ENCODE results near the gene AMBP. TPM values are rescaled to one million over a fixed set of nuclear protein-coding genes. Genes with fewer than 3 reads are reported as not detected.

AMBP gene
- polyA plus RNA-seq, 6 donors from 2014 or later, result not detected

- H3K36me3 Mint-ChIP-seq, result no peaks in the 10 kb centered on the region
- ATAC-seq (ENCODE audit: low read depth in 2 of 2) (no peak), DNase-seq (no peak)
- H3K4me1 Mint-ChIP-seq, result no peaks in the 10 kb centered on the region
- peaks cover 11 to 29% (median 23%) of the 10 kb centered on the region in 3 donors for H3K27me3 Mint-ChIP-seq
- no peak overlapping the region for H3K4me3 Mint-ChIP-seq
- H3K9me3 Mint-ChIP-seq, result peaks cover 0 to 5% (median 0%) of the 10 kb centered on the region in 7 donors
- H3K27ac Mint-ChIP-seq, result no peak overlapping the region
Observed at GRCh38 chr9:114071197-114071795, 6.8 kb downstream of the AMBP start.

GRCh38 chr9:114070188-114071103, 7.7 kb downstream of the AMBP start:
- Mint-ChIP-seq H3K9me3 (peaks cover 0 to 5% (median 0%) of the 10 kb centered on the region in 7 donors), H3K27me3 (peaks cover 8 to 23% (median 20%) of the 10 kb centered on the region in 3 donors), H3K36me3 (no peaks in the 10 kb centered on the region), H3K4me3 (no peak overlapping the region), H3K27ac (no peak overlapping the region), H3K4me1 (no peaks in the 10 kb centered on the region)
- ATAC-seq (ENCODE audit: low read depth in 2 of 2), result no peak
- no peak for DNase-seq

DNA sequence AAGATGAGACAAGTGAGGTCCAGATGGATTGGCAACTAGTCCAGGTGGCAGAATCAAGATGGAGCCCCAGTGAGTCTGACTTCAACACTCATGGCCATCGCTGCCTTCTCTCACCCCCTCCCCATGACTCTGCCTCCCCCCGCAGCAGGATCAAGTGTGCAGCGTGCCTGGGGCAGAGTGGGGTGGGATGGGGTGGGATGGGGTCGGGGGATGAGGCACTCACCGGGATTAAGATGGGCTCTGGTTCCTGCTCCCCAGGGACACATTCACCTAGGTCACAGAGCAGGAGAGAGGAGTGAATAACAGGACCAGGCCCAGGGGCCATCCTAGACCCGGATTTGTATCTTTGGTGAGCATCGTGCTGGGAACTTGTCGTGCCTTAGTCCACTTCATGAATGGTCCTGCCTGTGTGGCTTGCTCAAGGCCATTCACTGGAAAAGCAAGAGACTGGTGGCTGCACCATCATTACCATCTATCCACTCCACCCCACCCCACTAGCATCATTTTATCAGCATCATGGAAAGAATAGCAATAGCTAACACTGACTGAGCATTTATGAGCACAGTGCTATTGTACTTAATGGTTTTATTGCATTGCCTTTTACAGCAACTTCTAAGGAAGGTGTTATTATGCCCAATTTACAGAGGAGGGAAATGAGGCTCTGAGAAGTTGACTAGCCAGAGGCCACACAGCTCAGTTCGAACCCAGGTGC, 8.5 kb downstream of the AMBP start:
- H3K36me3 Mint-ChIP-seq, result no peaks in the 10 kb centered on the region
- DNase-seq (no peak), ATAC-seq (ENCODE audit: low read depth in 2 of 2) (no peak)
- no peaks in the 10 kb centered on the region for H3K4me1 Mint-ChIP-seq
- H3K27ac Mint-ChIP-seq, result no peak overlapping the region
- no peak overlapping the region for H3K4me3 Mint-ChIP-seq
- peaks cover 0 to 5% (median 0%) of the 10 kb centered on the region in 7 donors for H3K9me3 Mint-ChIP-seq
- H3K27me3 Mint-ChIP-seq, result peaks cover 5 to 17% (median 16%) of the 10 kb centered on the region in 3 donors

DNA sequence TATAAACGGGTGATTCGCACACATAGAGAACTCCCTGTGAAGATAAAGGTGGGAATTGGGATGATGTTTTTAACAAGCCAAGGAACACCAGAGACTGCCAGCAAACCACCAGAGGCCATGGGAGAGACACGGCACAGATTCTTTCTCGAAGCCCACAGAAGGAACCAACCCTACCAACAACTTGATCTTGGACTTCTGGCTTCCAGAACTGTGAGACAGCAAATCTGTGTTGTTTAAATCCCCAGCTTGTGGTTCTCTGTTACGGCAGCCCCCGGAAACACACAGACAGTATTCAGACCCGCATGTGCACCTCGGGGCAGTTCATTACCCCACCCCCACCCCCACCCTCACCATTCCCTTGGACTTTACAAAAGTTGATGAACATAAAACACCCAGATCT, 12.8 kb downstream of the AMBP start:
- H3K4me3 Mint-ChIP-seq, result peak overlapping the region in 1 of 8 donors; percentile 10
- peaks cover 0 to 2% (median 0%) of the 10 kb centered on the region in 7 donors for H3K9me3 Mint-ChIP-seq
- H3K27ac Mint-ChIP-seq, result no peak overlapping the region
- H3K4me1 Mint-ChIP-seq, result peaks cover 0 to 10% (median 2%) of the 10 kb centered on the region in 3 donors
- H3K36me3 Mint-ChIP-seq, result peaks cover 0 to 4% of the 10 kb centered on the region in 2 donors
- ATAC-seq (ENCODE audit: low read depth in 2 of 2) (no peak), DNase-seq (no peak)
- H3K27me3 Mint-ChIP-seq, result peaks cover 0 to 15% (median 15%) of the 10 kb centered on the region in 3 donors

DNA sequence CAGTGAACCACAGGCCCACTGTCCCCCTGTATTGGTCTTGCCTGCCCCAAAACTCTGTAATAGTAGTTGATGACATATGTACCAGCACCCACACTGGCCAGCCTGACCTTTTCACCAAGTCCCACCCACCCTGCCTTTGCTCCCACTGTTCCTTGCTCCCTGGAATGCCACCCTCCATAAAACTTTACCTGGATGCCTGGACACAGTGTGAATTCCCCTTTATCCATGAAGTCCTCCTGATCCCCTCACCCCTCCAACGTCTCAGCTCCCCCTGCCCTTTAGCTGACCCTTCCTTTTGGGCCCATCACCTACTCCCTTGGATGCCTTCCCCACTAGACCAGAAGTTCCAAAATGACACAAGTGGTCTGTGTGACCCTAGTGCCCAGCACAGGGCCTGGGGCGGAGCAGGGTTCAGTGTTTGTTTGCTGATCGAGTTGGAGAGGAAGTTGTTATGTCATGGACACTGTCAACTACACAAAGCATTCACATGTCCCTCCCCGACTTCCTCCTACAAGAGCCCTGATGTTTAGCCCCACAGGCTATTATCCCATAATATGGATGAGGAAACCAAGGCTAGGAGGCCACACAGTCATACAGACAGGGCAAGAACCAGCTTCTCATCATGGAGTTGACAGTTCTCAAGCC, 16.1 kb downstream of the AMBP start:
- no peak for ATAC-seq (ENCODE audit: low read depth in 2 of 2)

DNA sequence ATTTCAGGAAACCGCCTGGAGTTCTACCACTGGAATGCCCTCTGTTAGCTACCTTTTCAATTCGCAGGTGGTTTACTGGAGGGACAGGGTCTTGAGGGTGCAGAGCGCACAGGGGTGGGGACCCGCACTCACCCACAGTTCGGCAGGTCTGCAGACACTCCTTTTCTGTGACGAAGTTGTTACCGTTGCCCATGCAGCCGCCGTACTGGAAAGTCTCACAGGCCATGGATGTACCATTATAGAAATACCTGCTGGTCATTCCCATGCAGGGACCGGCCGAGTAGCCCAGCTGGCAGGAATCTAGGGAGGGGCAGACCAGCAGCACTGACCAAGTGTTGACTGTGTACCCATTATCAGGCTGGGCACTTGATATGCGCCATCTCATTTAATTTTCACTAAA, 16.8 kb downstream of the AMBP start:
- Mint-ChIP-seq H3K4me3 (no peak overlapping the region), H3K4me1 (peaks cover 10 to 26% (median 12%) of the 10 kb centered on the region in 3 donors), H3K27me3 (peaks cover 0 to 11% (median 10%) of the 10 kb centered on the region in 3 donors), H3K36me3 (peaks cover 0 to 4% of the 10 kb centered on the region in 2 donors), H3K27ac (peak overlapping the region in 1 of 6 donors; percentile 34), H3K9me3 (peaks cover 0 to 2% (median 0%) of the 10 kb centered on the region in 7 donors)
- DNase-seq (no peak), ATAC-seq (ENCODE audit: low read depth in 2 of 2) (no peak)

More for the DNA sequence above, 16.1 kb downstream of the AMBP start:
- DNase-seq, result no peak
- no peak overlapping the region for H3K4me3 Mint-ChIP-seq
- H3K4me1 Mint-ChIP-seq, result peaks cover 9 to 26% (median 10%) of the 10 kb centered on the region in 3 donors
- no peak overlapping the region for H3K27ac Mint-ChIP-seq
- peaks cover 0 to 15% (median 15%) of the 10 kb centered on the region in 3 donors for H3K27me3 Mint-ChIP-seq
- peaks cover 0 to 2% (median 0%) of the 10 kb centered on the region in 7 donors for H3K9me3 Mint-ChIP-seq
- peaks cover 0 to 4% of the 10 kb centered on the region in 2 donors for H3K36me3 Mint-ChIP-seq

DNA sequence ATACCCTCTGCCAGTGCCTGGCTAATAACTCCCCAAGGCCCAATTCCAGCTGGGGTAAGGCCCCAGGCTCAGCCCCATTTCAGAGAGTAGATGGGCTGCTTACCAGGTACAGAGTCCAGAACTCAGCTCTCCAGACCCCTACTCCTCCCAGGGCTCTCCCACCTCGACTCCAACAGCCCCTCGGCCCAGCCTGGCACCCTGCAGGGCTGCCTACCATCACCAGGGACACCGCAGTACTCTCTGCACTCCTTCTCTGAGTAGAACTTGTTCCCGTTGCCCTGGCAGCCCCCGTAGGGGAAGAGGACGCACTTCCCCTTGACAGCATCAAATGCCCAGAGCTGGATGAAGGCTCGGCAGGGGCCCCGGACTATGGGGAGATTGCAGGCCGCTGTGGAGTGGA, 17.4 kb downstream of the AMBP start:
- H3K27me3 Mint-ChIP-seq, result peaks cover 0 to 7% (median 5%) of the 10 kb centered on the region in 3 donors
- peaks cover 0 to 4% of the 10 kb centered on the region in 2 donors for H3K36me3 Mint-ChIP-seq
- ATAC-seq (ENCODE audit: low read depth in 2 of 2) (no peak), DNase-seq (no peak)
- H3K9me3 Mint-ChIP-seq, result peaks cover 0 to 2% (median 0%) of the 10 kb centered on the region in 7 donors
- no peak overlapping the region for H3K27ac Mint-ChIP-seq
- H3K4me1 Mint-ChIP-seq, result peaks cover 10 to 26% (median 17%) of the 10 kb centered on the region in 3 donors
- peak overlapping the region in 1 of 8 donors; percentile 22 for H3K4me3 Mint-ChIP-seq

GRCh38 chr9:114060070-114060469, 18.0 kb downstream of the AMBP start:
- Mint-ChIP-seq H3K4me1 (peaks cover 10 to 26% (median 17%) of the 10 kb centered on the region in 3 donors), H3K27me3 (peaks cover 0 to 7% (median 5%) of the 10 kb centered on the region in 3 donors), H3K27ac (peak overlapping the region in 1 of 6 donors; percentile 78), H3K9me3 (peaks cover 0 to 2% (median 0%) of the 10 kb centered on the region in 7 donors), H3K4me3 (no peak overlapping the region), H3K36me3 (peaks cover 0 to 4% of the 10 kb centered on the region in 2 donors)
- DNase-seq, result no peak
- ATAC-seq (ENCODE audit: low read depth in 2 of 2), result no peak

DNA sequence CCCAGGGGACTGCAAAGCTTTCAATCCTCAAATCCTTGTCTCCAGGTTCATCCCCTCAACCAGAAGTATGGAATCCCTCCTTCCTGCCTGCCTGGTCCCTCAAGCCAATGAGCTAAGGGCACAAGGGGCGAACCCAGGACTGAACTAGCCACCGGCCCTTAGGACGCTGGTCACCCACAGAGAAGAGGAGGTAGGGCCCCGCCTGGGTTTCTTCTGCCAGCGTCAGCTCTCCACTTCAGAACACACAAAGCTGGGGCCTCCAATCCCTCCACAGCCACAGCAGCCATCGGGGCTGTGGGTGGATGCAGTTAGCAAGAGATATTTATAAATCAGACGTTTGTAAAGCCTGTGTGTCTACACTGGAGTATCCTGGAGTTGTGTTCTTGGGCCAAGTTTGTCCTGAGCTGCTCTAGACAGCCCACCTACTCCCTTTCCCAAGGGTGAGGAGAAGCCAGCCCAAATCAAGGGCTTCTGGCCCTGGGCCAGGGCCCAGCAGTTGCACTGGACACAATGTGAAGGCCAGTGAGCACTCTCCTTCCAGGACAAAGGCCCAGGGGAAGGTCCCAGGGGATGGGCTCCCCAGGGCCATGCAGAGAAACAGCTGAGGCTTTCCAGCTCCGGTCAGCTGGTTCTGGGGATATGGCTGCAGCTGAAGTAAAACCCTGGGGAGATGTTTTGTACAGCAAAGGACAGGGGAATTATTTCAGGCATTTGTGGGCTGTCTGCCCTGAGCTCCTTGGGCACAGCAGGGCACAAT, 18.9 kb downstream of the AMBP start:
- ATAC-seq (ENCODE audit: low read depth in 2 of 2) (no peak), DNase-seq (no peak)
- H3K9me3 Mint-ChIP-seq, result peaks cover 0 to 2% (median 0%) of the 10 kb centered on the region in 7 donors
- H3K27me3 Mint-ChIP-seq, result peaks cover 0 to 7% (median 5%) of the 10 kb centered on the region in 3 donors
- peak overlapping the region in 2 of 6 donors; percentile 8 to 79 for H3K27ac Mint-ChIP-seq
- H3K4me3 Mint-ChIP-seq, result no peak overlapping the region
- H3K36me3 Mint-ChIP-seq, result peaks cover 0 to 4% of the 10 kb centered on the region in 2 donors
- peaks cover 10 to 26% (median 17%) of the 10 kb centered on the region in 3 donors for H3K4me1 Mint-ChIP-seq

DNA sequence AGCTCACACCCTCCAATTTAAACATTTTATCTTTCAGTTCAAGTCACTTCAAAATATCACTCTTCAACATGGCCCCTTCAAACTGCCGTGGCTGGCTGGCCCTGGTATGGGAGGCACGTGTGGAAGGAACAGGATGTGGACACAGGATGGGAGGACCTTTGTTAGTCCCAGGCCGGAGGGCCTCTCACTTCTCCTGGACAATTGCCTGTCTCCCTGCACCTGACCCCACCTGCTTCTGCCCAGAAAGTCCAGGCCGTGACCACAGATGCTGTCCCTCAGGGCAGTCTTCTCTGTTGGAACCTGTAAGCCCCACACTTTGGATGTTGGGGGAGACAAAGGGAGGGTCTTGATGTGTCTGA, 19.4 kb downstream of the AMBP start:
- Mint-ChIP-seq H3K4me3 (no peak overlapping the region), H3K36me3 (peaks cover 0 to 4% of the 10 kb centered on the region in 2 donors), H3K27me3 (peaks cover 0 to 7% (median 3%) of the 10 kb centered on the region in 3 donors), H3K27ac (peak overlapping the region in 1 of 6 donors; percentile 72), H3K4me1 (peaks cover 10 to 26% (median 17%) of the 10 kb centered on the region in 3 donors), H3K9me3 (peaks cover 0 to 2% (median 0%) of the 10 kb centered on the region in 7 donors)
- DNase-seq (no peak), ATAC-seq (ENCODE audit: low read depth in 2 of 2) (no peak)

- H3K27me3 Mint-ChIP-seq, result peaks cover 0 to 7% (median 0%) of the 10 kb centered on the region in 3 donors
- H3K27ac Mint-ChIP-seq, result peak overlapping the region in 1 of 6 donors; percentile 89
Observed at GRCh38 chr9:114057161-114057885, 20.8 kb downstream of the AMBP start.

More at GRCh38 chr9:114057161-114057885, 20.8 kb downstream of the AMBP start:
- ATAC-seq (ENCODE audit: low read depth in 2 of 2) (no peak), DNase-seq (no peak)
- Mint-ChIP-seq H3K36me3 (no peaks in the 10 kb centered on the region), H3K4me3 (peak overlapping the region in 1 of 8 donors; percentile 2), H3K4me1 (peaks cover 10 to 26% (median 17%) of the 10 kb centered on the region in 3 donors), H3K9me3 (peaks cover 0 to 2% (median 0%) of the 10 kb centered on the region in 7 donors)

Data from naive B cell (primary cell).